ENCODE data around the gene ADAT1.

The ADAT1 gene

DNA sequence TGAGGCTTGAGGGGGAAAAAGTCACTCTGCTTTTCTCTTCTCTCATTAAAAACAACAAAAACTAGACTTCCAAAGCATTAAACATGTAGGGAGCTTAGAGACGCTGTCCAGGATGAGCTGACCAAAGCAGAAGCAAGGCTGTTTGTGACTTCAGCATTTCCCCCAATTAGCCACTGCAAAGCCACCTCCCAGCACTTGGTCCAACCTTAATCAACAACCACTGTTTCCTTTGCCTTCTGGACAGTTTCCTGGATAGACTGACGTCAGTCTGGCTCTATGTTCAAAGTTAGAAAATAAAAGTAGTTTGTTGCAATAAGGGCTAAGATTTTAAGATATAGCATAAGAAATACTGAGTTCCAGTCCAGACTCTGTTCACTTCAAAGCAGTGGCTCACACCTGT, 70.1 kb downstream of the ADAT1 start:
- TF ChIP-seq, protein P1, sequence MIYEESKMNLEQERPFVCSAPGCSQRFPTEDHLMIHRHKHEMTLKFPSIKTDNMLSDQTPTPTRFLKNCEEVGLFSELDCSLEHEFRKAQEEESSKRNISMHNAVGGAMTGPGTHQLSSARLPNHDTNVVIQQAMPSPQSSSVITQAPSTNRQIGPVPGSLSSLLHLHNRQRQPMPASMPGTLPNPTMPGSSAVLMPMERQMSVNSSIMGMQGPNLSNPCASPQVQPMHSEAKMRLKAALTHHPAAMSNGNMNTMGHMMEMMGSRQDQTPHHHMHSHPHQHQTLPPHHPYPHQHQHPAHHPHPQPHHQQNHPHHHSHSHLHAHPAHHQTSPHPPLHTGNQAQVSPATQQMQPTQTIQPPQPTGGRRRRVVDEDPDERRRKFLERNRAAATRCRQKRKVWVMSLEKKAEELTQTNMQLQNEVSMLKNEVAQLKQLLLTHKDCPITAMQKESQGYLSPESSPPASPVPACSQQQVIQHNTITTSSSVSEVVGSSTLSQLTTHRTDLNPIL (CRISPR knock-in tag; IDR thresholded peaks at IDR 0.05; ENCODE audit: low read depth) = no peak
- TF ChIP-seq RARB (CRISPR knock-in tag; IDR thresholded peaks at IDR 0.05) = no peak
- no peak for TF ChIP-seq ZC3H10 (CRISPR knock-in tag; IDR thresholded peaks at IDR 0.05)
- TF ChIP-seq ZNF565 (CRISPR knock-in tag; conservative IDR thresholded peaks at IDR 0.05; ENCODE audit: low read depth) = no peak
- TF ChIP-seq, protein P2, sequence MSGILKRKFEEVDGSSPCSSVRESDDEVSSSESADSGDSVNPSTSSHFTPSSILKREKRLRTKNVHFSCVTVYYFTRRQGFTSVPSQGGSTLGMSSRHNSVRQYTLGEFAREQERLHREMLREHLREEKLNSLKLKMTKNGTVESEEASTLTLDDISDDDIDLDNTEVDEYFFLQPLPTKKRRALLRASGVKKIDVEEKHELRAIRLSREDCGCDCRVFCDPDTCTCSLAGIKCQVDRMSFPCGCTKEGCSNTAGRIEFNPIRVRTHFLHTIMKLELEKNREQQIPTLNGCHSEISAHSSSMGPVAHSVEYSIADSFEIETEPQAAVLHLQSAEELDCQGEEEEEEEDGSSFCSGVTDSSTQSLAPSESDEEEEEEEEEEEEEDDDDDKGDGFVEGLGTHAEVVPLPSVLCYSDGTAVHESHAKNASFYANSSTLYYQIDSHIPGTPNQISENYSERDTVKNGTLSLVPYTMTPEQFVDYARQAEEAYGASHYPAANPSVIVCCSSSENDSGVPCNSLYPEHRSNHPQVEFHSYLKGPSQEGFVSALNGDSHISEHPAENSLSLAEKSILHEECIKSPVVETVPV (CRISPR knock-in tag; IDR thresholded peaks at IDR 0.05) = no peak
- no peak for TF ChIP-seq TOX (CRISPR knock-in tag; IDR thresholded peaks at IDR 0.05; ENCODE audit: borderline replicate concordance)
- TF ChIP-seq ISL1 (CRISPR knock-in tag; IDR thresholded peaks at IDR 0.05) = no peak
- TF ChIP-seq ZNF8 (CRISPR knock-in tag; IDR thresholded peaks at IDR 0.05) = no peak
- no peak for TF ChIP-seq SNAI2 (CRISPR knock-in tag; IDR thresholded peaks at IDR 0.05)
- TF ChIP-seq OSR1 (CRISPR knock-in tag; IDR thresholded peaks at IDR 0.05) = no peak
- no peak for TF ChIP-seq BACH2 (CRISPR knock-in tag; IDR thresholded peaks at IDR 0.05; ENCODE audit: borderline replicate concordance)
- TF ChIP-seq, protein P3, sequence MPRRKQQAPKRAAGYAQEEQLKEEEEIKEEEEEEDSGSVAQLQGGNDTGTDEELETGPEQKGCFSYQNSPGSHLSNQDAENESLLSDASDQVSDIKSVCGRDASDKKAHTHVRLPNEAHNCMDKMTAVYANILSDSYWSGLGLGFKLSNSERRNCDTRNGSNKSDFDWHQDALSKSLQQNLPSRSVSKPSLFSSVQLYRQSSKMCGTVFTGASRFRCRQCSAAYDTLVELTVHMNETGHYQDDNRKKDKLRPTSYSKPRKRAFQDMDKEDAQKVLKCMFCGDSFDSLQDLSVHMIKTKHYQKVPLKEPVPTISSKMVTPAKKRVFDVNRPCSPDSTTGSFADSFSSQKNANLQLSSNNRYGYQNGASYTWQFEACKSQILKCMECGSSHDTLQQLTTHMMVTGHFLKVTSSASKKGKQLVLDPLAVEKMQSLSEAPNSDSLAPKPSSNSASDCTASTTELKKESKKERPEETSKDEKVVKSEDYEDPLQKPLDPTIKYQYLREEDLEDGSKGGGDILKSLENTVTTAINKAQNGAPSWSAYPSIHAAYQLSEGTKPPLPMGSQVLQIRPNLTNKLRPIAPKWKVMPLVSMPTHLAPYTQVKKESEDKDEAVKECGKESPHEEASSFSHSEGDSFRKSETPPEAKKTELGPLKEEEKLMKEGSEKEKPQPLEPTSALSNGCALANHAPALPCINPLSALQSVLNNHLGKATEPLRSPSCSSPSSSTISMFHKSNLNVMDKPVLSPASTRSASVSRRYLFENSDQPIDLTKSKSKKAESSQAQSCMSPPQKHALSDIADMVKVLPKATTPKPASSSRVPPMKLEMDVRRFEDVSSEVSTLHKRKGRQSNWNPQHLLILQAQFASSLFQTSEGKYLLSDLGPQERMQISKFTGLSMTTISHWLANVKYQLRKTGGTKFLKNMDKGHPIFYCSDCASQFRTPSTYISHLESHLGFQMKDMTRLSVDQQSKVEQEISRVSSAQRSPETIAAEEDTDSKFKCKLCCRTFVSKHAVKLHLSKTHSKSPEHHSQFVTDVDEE (CRISPR knock-in tag; IDR thresholded peaks at IDR 0.05) = no peak
- no peak for TF ChIP-seq ESRRG (CRISPR knock-in tag; IDR thresholded peaks at IDR 0.05)
- no peak for TF ChIP-seq ZFP3 (CRISPR knock-in tag; IDR thresholded peaks at IDR 0.05)
- no peak for TF ChIP-seq ARNTL (CRISPR knock-in tag; IDR thresholded peaks at IDR 0.05; ENCODE audit: borderline replicate concordance, low read depth)
- no peak for TF ChIP-seq ZFP30 (CRISPR knock-in tag; IDR thresholded peaks at IDR 0.05)
- no peak for TF ChIP-seq ZNF70 (CRISPR knock-in tag; IDR thresholded peaks at IDR 0.05)
- TF ChIP-seq PPARA (CRISPR knock-in tag; IDR thresholded peaks at IDR 0.05; ENCODE audit: borderline replicate concordance) = no peak
- TF ChIP-seq, protein P4, sequence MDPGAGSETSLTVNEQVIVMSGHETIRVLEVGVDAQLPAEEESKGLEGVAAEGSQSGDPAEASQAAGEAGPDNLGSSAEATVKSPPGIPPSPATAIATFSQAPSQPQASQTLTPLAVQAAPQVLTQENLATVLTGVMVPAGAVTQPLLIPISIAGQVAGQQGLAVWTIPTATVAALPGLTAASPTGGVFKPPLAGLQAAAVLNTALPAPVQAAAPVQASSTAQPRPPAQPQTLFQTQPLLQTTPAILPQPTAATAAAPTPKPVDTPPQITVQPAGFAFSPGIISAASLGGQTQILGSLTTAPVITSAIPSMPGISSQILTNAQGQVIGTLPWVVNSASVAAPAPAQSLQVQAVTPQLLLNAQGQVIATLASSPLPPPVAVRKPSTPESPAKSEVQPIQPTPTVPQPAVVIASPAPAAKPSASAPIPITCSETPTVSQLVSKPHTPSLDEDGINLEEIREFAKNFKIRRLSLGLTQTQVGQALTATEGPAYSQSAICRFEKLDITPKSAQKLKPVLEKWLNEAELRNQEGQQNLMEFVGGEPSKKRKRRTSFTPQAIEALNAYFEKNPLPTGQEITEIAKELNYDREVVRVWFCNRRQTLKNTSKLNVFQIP (CRISPR knock-in tag; IDR thresholded peaks at IDR 0.05; ENCODE audit: borderline replicate concordance, low read depth) = no peak
- ATAC-seq = no peak

DNA sequence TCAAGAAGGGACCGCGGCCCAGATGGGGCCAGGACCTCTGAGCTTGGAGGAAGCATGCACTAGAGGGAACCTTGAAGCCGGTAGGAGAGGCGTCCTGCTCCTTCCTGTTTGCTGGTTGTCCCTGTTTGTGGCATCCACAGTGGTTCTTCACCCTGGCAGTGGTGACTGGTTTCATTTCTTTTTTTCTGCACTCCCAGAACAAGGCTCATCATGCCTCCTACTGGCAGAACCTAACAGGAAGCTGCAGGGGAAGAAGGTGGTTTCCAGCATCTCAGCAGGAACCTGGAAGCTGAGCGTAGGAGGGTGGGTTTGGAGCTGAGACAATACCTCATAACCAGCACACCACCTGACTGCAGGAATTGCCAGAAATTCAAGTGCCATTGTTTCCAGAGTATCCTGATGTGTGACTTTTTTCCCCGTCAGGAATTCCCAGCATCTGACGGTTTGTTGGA, 72.8 kb downstream of the ADAT1 start:
- TF ChIP-seq ZFP3 (CRISPR knock-in tag; IDR thresholded peaks at IDR 0.05) (no peak), OSR1 (CRISPR knock-in tag; IDR thresholded peaks at IDR 0.05) (no peak), TCF4 (CRISPR knock-in tag; IDR thresholded peaks at IDR 0.05; ENCODE audit: borderline replicate concordance) (no peak), ZNF8 (CRISPR knock-in tag; IDR thresholded peaks at IDR 0.05) (no peak), TOX (CRISPR knock-in tag; IDR thresholded peaks at IDR 0.05; ENCODE audit: borderline replicate concordance) (no peak), ISL1 (CRISPR knock-in tag; IDR thresholded peaks at IDR 0.05) (no peak), ARNTL (CRISPR knock-in tag; IDR thresholded peaks at IDR 0.05; ENCODE audit: borderline replicate concordance, low read depth) (no peak), ZFP30 (CRISPR knock-in tag; IDR thresholded peaks at IDR 0.05) (no peak), GLIS3 (CRISPR knock-in tag; IDR thresholded peaks at IDR 0.05) (no peak), PPARA (CRISPR knock-in tag; IDR thresholded peaks at IDR 0.05; ENCODE audit: borderline replicate concordance) (no peak), CSDC2 (CRISPR knock-in tag; IDR thresholded peaks at IDR 0.05) (no peak), ZNF70 (CRISPR knock-in tag; IDR thresholded peaks at IDR 0.05) (no peak), SNAI2 (CRISPR knock-in tag; IDR thresholded peaks at IDR 0.05) (no peak)
- TF ChIP-seq, protein P4 (CRISPR knock-in tag; IDR thresholded peaks at IDR 0.05; ENCODE audit: borderline replicate concordance, low read depth) = no peak
- TF ChIP-seq, protein P1 (CRISPR knock-in tag; IDR thresholded peaks at IDR 0.05; ENCODE audit: low read depth) = no peak
- TF ChIP-seq, protein P3 (CRISPR knock-in tag; IDR thresholded peaks at IDR 0.05) = no peak
- TF ChIP-seq, protein P2 (CRISPR knock-in tag; IDR thresholded peaks at IDR 0.05) = no peak
- peak; percentile 25 for ATAC-seq

All from SK-N-SH treated with all-trans-retinoic acid at 6 μM for 48 hours (cell line).